Neural progenitor cell (in vitro differentiated cells): ENCODE data around the gene UGT1A10. TPM values are rescaled to one million over a fixed set of nuclear protein-coding genes. Genes with fewer than 3 reads are reported as not detected.

ENCODE experiments used
- DNase-seq: peaks from one replicate; pipeline ENCODE4 v3.0.0-alpha.2; 2016; ENCODE audit warnings: low spot score
- H2AFZ ChIP-seq: fragments of 200-600 bp; sonication (generic); replicated peaks from 2 replicates; pipeline ENCODE4 v1.6.1; 2016; ENCODE audit warnings: antibody characterized with exemption
- H3F3A ChIP-seq: fragments of 200-600 bp; sonication (generic); 2 replicates; pipeline ENCODE4 v1.6.1; 2016; ENCODE audit warnings: antibody characterized with exemption, low read depth
- H3K27ac ChIP-seq: fragments of 200-600 bp; sonication (generic); 2 replicates; pipeline ENCODE4 v1.5.1; 2016; ENCODE audit warnings: mild to moderate bottlenecking
- H3K27me3 ChIP-seq: fragments of 200-600 bp; sonication (generic); 2 replicates; pipeline ENCODE4 v1.6.1; 2016; ENCODE audit warnings: mild to moderate bottlenecking, moderate library complexity
- H3K36me3 ChIP-seq: fragments of 200-600 bp; sonication (generic); 2 replicates; pipeline ENCODE4 v1.5.1; 2016
- H3K4me1 ChIP-seq: fragments of 200-600 bp; sonication (generic); 2 replicates; pipeline ENCODE4 v1.6.1; 2016; ENCODE audit warnings: mixed run types
- H3K4me2 ChIP-seq: fragments of 200-600 bp; sonication (generic); 2 replicates; pipeline ENCODE4 v1.6.1; 2016
- H3K4me3 ChIP-seq: fragments of 200-600 bp; sonication (generic); 2 replicates; pipeline ENCODE4 v1.5.1; 2016
- H3K79me2 ChIP-seq: fragments of 200-600 bp; sonication (generic); 2 replicates; pipeline ENCODE4 v1.6.1; 2016; ENCODE audit warnings: low read depth
- H3K9ac ChIP-seq: fragments of 200-600 bp; sonication (generic); 2 replicates; pipeline ENCODE4 v1.6.1; 2016
- H3K9me3 ChIP-seq: fragments of 200-600 bp; sonication (generic); 2 replicates; pipeline ENCODE4 v1.5.1; 2016; ENCODE audit warnings: low read depth
- H4K20me1 ChIP-seq: fragments of 200-600 bp; sonication (generic); 2 replicates; pipeline ENCODE4 v1.6.1; 2016; ENCODE audit warnings: low read depth
- H3K27ac Mint-ChIP-seq: 3 replicates; pipeline ENCODE4 v1.8.0; 2021; ENCODE audit warnings: mixed read lengths
- H3K27me3 Mint-ChIP-seq: 2 replicates; pipeline ENCODE4 v1.8.0; 2022; ENCODE audit warnings: low read depth, mild to moderate bottlenecking, inconsistent platforms, moderate library complexity, mixed read lengths; ENCODE audit not compliant: insufficient read depth
- H3K36me3 Mint-ChIP-seq: 3 replicates; pipeline ENCODE4 v1.8.0; 2021; ENCODE audit warnings: mixed read lengths
- H3K4me1 Mint-ChIP-seq: 3 replicates; pipeline ENCODE4 v1.8.0; 2021; ENCODE audit warnings: mixed read lengths
- H3K4me3 Mint-ChIP-seq: 3 replicates; pipeline ENCODE4 v1.8.0; 2021; ENCODE audit warnings: mild to moderate bottlenecking, moderate library complexity, mixed read lengths
- H3K9me3 Mint-ChIP-seq: 3 replicates; pipeline ENCODE4 v1.8.0; 2020; ENCODE audit warnings: mixed read lengths
- EZH2 ChIP-seq: fragments of 200-600 bp; sonication (generic); IDR thresholded peaks from 2 replicates; pipeline ENCODE4 v1.6.1; 2017; ENCODE audit warnings: antibody characterized with exemption, mild to moderate bottlenecking, moderate library complexity
- EZH2phosphoT487 ChIP-seq: fragments of 200-600 bp; sonication (generic); IDR thresholded peaks from 2 replicates; pipeline ENCODE4 v1.6.1; 2017; ENCODE audit warnings: antibody characterized with exemption
- total RNA-seq: library from RNA; depleted of rRNA; stranded (reverse); fragments of >200 nt; gene quantifications from 2 replicates; pipeline ENCODE4 v1.2.3, GENCODE V29; 2015; ENCODE audit warnings: low replicate concordance
- TF ChIP-seq, protein P1 (sequence below): fragments of 200-600 bp; sonication (generic); IDR thresholded peaks from 2 replicates; pipeline ENCODE4 v1.5.1; 2017; ENCODE audit warnings: antibody characterized with exemption, mild to moderate bottlenecking

Gene UGT1A10
- total RNA-seq, 1 donor from 2014 or later: not detected

DNA sequence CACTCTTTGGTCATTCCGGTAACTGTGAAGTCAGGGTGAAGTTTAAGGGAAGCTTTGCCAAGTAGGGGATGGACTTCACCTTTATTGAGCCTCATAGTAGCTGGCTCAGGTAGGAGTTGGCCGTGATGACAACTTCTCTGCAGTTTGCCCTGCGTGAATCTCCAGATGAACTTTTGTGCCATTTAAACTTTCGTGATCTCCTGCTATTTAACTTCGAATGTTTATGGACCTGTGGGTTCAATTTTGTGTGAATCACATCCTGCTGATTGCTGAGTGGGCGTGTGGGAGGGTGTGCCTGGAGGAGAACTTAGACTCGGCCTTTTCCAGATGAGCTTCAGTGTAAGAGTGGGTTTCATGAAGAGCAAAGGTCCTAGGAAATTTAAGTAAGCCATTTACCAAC lies 128.0 kb downstream of the UGT1A10 start:
- no peaks in the 10 kb centered on the region for H3F3A ChIP-seq
- Mint-ChIP-seq H3K36me3 (peaks cover 3% of the 10 kb centered on the region), H3K4me1 (peaks cover 19% of the 10 kb centered on the region), H3K9me3 (peaks cover 21% of the 10 kb centered on the region), H3K27ac (no peak overlapping the region), H3K4me3 (no peak overlapping the region), H3K27me3 (peaks cover 2% of the 10 kb centered on the region)
- no peaks in the 10 kb centered on the region for H3K9me3 ChIP-seq
- no peaks in the 10 kb centered on the region for H3K4me1 ChIP-seq
- H2AFZ ChIP-seq: no peak overlapping the region
- DNase-seq: no peak
- H3K79me2 ChIP-seq: no peaks in the 10 kb centered on the region
- H3K36me3 ChIP-seq: no peaks in the 10 kb centered on the region
- TF ChIP-seq, protein P1, sequence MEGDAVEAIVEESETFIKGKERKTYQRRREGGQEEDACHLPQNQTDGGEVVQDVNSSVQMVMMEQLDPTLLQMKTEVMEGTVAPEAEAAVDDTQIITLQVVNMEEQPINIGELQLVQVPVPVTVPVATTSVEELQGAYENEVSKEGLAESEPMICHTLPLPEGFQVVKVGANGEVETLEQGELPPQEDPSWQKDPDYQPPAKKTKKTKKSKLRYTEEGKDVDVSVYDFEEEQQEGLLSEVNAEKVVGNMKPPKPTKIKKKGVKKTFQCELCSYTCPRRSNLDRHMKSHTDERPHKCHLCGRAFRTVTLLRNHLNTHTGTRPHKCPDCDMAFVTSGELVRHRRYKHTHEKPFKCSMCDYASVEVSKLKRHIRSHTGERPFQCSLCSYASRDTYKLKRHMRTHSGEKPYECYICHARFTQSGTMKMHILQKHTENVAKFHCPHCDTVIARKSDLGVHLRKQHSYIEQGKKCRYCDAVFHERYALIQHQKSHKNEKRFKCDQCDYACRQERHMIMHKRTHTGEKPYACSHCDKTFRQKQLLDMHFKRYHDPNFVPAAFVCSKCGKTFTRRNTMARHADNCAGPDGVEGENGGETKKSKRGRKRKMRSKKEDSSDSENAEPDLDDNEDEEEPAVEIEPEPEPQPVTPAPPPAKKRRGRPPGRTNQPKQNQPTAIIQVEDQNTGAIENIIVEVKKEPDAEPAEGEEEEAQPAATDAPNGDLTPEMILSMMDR: no peak
- TF ChIP-seq EZH2phosphoT487 (no peak), EZH2 (no peak)
- no peaks in the 10 kb centered on the region for H3K27me3 ChIP-seq
- H3K9ac ChIP-seq: no peak overlapping the region
- H3K27ac ChIP-seq: no peak overlapping the region
- H3K4me3 ChIP-seq: no peak overlapping the region
- no peak overlapping the region for H3K4me2 ChIP-seq
- H4K20me1 ChIP-seq: no peaks in the 10 kb centered on the region

DNA sequence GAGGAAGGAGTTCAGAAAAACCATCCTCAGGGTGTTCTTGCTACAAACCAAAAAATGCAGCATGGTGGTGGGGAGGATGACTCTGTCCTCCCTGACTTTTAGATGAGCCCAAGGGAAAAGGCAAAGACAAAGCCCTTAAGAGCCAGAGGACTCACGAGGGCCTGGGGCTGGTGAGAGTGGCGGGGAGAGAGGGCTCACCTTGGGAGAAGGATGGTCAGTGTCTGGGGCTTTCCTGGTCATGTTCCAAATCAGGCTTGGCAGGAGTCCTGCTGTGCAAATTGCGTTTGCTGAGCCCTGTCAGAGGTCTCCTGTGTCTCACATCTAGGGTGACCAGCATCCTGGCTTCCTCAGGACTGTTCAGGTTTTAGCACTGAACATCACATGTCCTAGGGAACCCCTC lies 128.5 kb downstream of the UGT1A10 start:
- H3K27me3 Mint-ChIP-seq: peaks cover 2% of the 10 kb centered on the region
- H3K4me1 Mint-ChIP-seq: peaks cover 16% of the 10 kb centered on the region
- no peaks in the 10 kb centered on the region for H3F3A ChIP-seq
- H3K4me2 ChIP-seq: no peak overlapping the region
- TF ChIP-seq, protein P1: no peak
- TF ChIP-seq EZH2: no peak
- no peak for TF ChIP-seq EZH2phosphoT487
- no peaks in the 10 kb centered on the region for H4K20me1 ChIP-seq
- H3K4me3 Mint-ChIP-seq: no peak overlapping the region
- peaks cover 23% of the 10 kb centered on the region for H3K9me3 Mint-ChIP-seq
- H3K79me2 ChIP-seq: no peaks in the 10 kb centered on the region
- no peaks in the 10 kb centered on the region for H3K9me3 ChIP-seq
- no peak overlapping the region for H3K27ac ChIP-seq
- DNase-seq: no peak
- H3K36me3 Mint-ChIP-seq: peaks cover 3% of the 10 kb centered on the region
- H3K27ac Mint-ChIP-seq: no peak overlapping the region
- no peak overlapping the region for H3K9ac ChIP-seq
- no peak overlapping the region for H3K4me3 ChIP-seq
- H2AFZ ChIP-seq: no peak overlapping the region
- H3K36me3 ChIP-seq: no peaks in the 10 kb centered on the region
- H3K4me1 ChIP-seq: no peaks in the 10 kb centered on the region
- no peaks in the 10 kb centered on the region for H3K27me3 ChIP-seq

DNA sequence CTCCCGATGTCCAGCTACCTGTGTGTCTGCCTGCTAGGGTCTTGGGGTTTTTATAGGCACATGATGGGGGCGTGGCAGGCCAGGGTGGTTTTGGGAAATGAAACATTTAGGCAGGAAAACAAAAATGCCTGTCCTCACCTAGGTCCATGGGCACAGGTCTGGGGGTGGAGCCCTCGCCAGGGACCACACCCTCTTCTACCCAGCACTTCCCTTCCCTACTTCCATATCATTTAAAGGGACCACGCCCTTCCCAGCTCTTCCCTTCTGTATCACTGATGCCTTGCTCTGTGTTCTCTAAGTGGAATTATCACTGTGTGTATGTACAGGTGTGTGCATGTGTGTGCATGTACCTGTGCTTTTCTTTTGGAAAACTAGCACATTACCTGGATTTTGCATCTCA lies 130.2 kb downstream of the UGT1A10 start:
- no peak for DNase-seq
- H3K9me3 Mint-ChIP-seq: peaks cover 30% of the 10 kb centered on the region
- no peaks in the 10 kb centered on the region for H3K79me2 ChIP-seq
- H3F3A ChIP-seq: no peaks in the 10 kb centered on the region
- no peak overlapping the region for H3K9ac ChIP-seq
- H3K27me3 Mint-ChIP-seq: peaks cover 3% of the 10 kb centered on the region
- H3K4me2 ChIP-seq: no peak overlapping the region
- no peaks in the 10 kb centered on the region for H3K9me3 ChIP-seq
- peaks cover 5% of the 10 kb centered on the region for H3K36me3 Mint-ChIP-seq
- no peak for TF ChIP-seq EZH2phosphoT487
- no peak for TF ChIP-seq EZH2
- TF ChIP-seq, protein P1: no peak
- no peak overlapping the region for H3K27ac Mint-ChIP-seq
- no peaks in the 10 kb centered on the region for H3K27me3 ChIP-seq
- no peaks in the 10 kb centered on the region for H3K36me3 ChIP-seq
- no peaks in the 10 kb centered on the region for H4K20me1 ChIP-seq
- H3K4me3 ChIP-seq: no peak overlapping the region
- H3K27ac ChIP-seq: no peak overlapping the region
- peaks cover 14% of the 10 kb centered on the region for H3K4me1 Mint-ChIP-seq
- H3K4me1 ChIP-seq: no peaks in the 10 kb centered on the region
- H2AFZ ChIP-seq: no peak overlapping the region
- no peak overlapping the region for H3K4me3 Mint-ChIP-seq
